Body of pancreas (tissue), 4 donors: ENCODE measurements around the gene ITPK1.

Experiments
- POLR2A ChIP-seq, 3 donors: fragments of 450-650 bp; IDR thresholded peaks; one replicate each; pipeline ENCODE4 v1.6.1; 2016; ENCODE audit warnings: antibody characterized with exemption in 3 of 3, mild to moderate bottlenecking in 2 of 3
- TF ChIP-seq, protein P1 (sequence below), 7 experiments: fragments of 450-650 bp in 4 of 7; fragments of 200-600 bp in 3 of 7; sonication (generic) in 3 of 7; IDR thresholded peaks; one replicate each; pipeline ENCODE4 v1.5.1; 2016 to 2019; ENCODE audit warnings: antibody characterized with exemption in 7 of 7

DNA sequence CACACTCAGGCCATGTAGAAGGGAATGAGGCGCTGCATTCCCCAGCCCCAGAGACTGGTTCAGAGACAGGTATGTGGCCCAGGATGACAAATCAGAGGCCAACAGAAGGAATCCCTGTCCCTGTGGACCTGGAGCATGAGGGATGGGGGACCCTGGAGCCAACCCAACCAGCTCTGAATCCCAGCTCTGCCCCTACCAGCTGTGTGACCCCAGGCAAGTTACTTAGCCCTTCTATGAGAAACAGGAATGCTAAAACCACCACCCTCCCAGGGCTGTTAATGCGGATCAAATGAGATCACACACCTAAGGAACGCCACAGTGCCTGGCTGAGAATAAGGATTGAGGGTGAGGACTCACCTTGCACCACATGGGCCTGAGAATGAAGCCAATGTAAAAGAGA, 15.6 kb downstream of the ITPK1 start:
- TF ChIP-seq, protein P1, sequence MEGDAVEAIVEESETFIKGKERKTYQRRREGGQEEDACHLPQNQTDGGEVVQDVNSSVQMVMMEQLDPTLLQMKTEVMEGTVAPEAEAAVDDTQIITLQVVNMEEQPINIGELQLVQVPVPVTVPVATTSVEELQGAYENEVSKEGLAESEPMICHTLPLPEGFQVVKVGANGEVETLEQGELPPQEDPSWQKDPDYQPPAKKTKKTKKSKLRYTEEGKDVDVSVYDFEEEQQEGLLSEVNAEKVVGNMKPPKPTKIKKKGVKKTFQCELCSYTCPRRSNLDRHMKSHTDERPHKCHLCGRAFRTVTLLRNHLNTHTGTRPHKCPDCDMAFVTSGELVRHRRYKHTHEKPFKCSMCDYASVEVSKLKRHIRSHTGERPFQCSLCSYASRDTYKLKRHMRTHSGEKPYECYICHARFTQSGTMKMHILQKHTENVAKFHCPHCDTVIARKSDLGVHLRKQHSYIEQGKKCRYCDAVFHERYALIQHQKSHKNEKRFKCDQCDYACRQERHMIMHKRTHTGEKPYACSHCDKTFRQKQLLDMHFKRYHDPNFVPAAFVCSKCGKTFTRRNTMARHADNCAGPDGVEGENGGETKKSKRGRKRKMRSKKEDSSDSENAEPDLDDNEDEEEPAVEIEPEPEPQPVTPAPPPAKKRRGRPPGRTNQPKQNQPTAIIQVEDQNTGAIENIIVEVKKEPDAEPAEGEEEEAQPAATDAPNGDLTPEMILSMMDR (IDR thresholded peaks at IDR 0.05) = no peak
- no peak for TF ChIP-seq POLR2A (IDR thresholded peaks at IDR 0.05)
